Suprapubic skin (tissue), 3 donors: ENCODE measurements around the gene PRKRIP1.

Experiments used
- EP300 ChIP-seq: sonication (generic); formaldehyde crosslinking; IDR thresholded peaks from one replicate; pipeline ENCODE4 v1.6.1; 2017; ENCODE audit warnings: antibody characterized with exemption
- POLR2A ChIP-seq, 2 donors: fragments of 450-650 bp; IDR thresholded peaks; one replicate each; pipeline ENCODE4 v1.6.1; 2017; ENCODE audit warnings: antibody characterized with exemption in 2 of 2, mild to moderate bottlenecking in 2 of 2, moderate library complexity in 2 of 2
- TF ChIP-seq, protein P1 (sequence below), 2 donors: fragments of 200-600 bp in 1 of 2; fragments of 450-650 bp in 1 of 2; sonication (generic) in 1 of 2; IDR thresholded peaks; one replicate each; pipeline ENCODE4 v1.5.1; 2016 to 2019; ENCODE audit warnings: antibody characterized with exemption in 2 of 2, mild to moderate bottlenecking in 1 of 2, moderate library complexity in 1 of 2

- TF ChIP-seq, protein P1, sequence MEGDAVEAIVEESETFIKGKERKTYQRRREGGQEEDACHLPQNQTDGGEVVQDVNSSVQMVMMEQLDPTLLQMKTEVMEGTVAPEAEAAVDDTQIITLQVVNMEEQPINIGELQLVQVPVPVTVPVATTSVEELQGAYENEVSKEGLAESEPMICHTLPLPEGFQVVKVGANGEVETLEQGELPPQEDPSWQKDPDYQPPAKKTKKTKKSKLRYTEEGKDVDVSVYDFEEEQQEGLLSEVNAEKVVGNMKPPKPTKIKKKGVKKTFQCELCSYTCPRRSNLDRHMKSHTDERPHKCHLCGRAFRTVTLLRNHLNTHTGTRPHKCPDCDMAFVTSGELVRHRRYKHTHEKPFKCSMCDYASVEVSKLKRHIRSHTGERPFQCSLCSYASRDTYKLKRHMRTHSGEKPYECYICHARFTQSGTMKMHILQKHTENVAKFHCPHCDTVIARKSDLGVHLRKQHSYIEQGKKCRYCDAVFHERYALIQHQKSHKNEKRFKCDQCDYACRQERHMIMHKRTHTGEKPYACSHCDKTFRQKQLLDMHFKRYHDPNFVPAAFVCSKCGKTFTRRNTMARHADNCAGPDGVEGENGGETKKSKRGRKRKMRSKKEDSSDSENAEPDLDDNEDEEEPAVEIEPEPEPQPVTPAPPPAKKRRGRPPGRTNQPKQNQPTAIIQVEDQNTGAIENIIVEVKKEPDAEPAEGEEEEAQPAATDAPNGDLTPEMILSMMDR (IDR thresholded peaks at IDR 0.05) = no peak
- TF ChIP-seq POLR2A (IDR thresholded peaks at IDR 0.05) = no peak
- TF ChIP-seq EP300 = no peak
Observed at GRCh38 chr7:102468478-102469350, 72.6 kb downstream of the PRKRIP1 start.
